ENCODE data around the gene PBXIP1. TPM values are rescaled to one million over a fixed set of nuclear protein-coding genes. Genes with fewer than 3 reads are reported as not detected.
"Not testable (repeated sequence)": the region's sequence is repeated elsewhere in the genome, so short reads cannot be mapped to it uniquely, and the experiment has no call there.

Gene PBXIP1
- total and polyA plus RNA-seq, 7 donors = 8.3 to 251 (median 178) TPM

- Histone ChIP-seq H3K27me3 (no peaks in the 10 kb centered on the region), H3K9me3 (no peaks in the 10 kb centered on the region), H3K27ac (no peak overlapping the region), H3K4me1 (peaks cover 0 to 5% (median 3%) of the 10 kb centered on the region in 4 donors), H3K4me3 (no peak overlapping the region), H3K36me3 (peaks cover 14 to 56% (median 21%) of the 10 kb centered on the region in 4 donors)
- intact Hi-C loops (cut with DNase I) = no loop called here
- no peak for TF ChIP-seq EP300 (IDR thresholded peaks at IDR 0.05)
- TF ChIP-seq POLR2A (IDR thresholded peaks at IDR 0.05) = no peak
- DNase-seq = no peak
- WGBS, 2 donors = 61 to 85% methylated on average over 3 of the region's 3 CpGs
These were observed 33.4 kb upstream of the PBXIP1 start for GRCh38 chr1:154989195-154989860.

- 88 to 92% methylated on average over 17 of the region's 17 CpGs for WGBS, 2 donors
- no peak for DNase-seq
- Histone ChIP-seq H3K27me3 (no peaks in the 10 kb centered on the region), H3K27ac (no peak overlapping the region), H3K9me3 (no peaks in the 10 kb centered on the region), H3K4me3 (no peak overlapping the region), H3K36me3 (peaks cover 14 to 56% (median 21%) of the 10 kb centered on the region in 4 donors), H3K4me1 (peaks cover 0 to 15% (median 12%) of the 10 kb centered on the region in 4 donors)
- intact Hi-C loops (cut with DNase I) = no loop called here
- TF ChIP-seq POLR2AphosphoS5 (IDR thresholded peaks at IDR 0.05) (no peak), POLR2A (IDR thresholded peaks at IDR 0.05) (no peak), EP300 (IDR thresholded peaks at IDR 0.05) (no peak), CTCF (IDR thresholded peaks at IDR 0.05) (no peak)
These were observed 32.4 kb upstream of the PBXIP1 start for GRCh38 chr1:154988058-154988954.

GRCh38 chr1:154987326-154987725 lies 31.4 kb upstream of the PBXIP1 start:
- intact Hi-C loops (cut with DNase I) = no loop called here
- no peaks in the 10 kb centered on the region for H3K9me3 ChIP-seq
- WGBS, 2 donors = 61 to 86% methylated on average over 6 of the region's 6 CpGs
- H3K4me3 ChIP-seq = no peak overlapping the region
- H3K4me1 ChIP-seq = peaks cover 0 to 20% (median 17%) of the 10 kb centered on the region in 4 donors
- peaks cover 14 to 48% (median 21%) of the 10 kb centered on the region in 4 donors for H3K36me3 ChIP-seq
- H3K27me3 ChIP-seq = no peaks in the 10 kb centered on the region
- H3K27ac ChIP-seq = no peak overlapping the region
- DNase-seq = peak; percentile 65
- no peak for TF ChIP-seq EP300 (IDR thresholded peaks at IDR 0.05)
- TF ChIP-seq POLR2AphosphoS5 (IDR thresholded peaks at IDR 0.05) = no peak
- TF ChIP-seq CTCF (IDR thresholded peaks at IDR 0.05) = no peak
- no peak for TF ChIP-seq POLR2A (IDR thresholded peaks at IDR 0.05)

- H3K9me3 ChIP-seq; H3K4me3 ChIP-seq; DNase-seq; H3K27me3 ChIP-seq; H3K27ac ChIP-seq; intact Hi-C loops (cut with DNase I): not testable (repeated sequence)
- H3K36me3 ChIP-seq = peaks cover 14 to 46% (median 21%) of the 10 kb centered on the region in 4 donors
- H3K4me1 ChIP-seq = peaks cover 0 to 23% (median 20%) of the 10 kb centered on the region in 4 donors
- 93 to 98% methylated on average over 4 of the region's 4 CpGs for WGBS, 2 donors
These were observed 30.8 kb upstream of the PBXIP1 start for GRCh38 chr1:154986736-154987135.

GRCh38 chr1:154983776-154984466 lies 28.0 kb upstream of the PBXIP1 start:
- peaks cover 0 to 23% (median 20%) of the 10 kb centered on the region in 4 donors for H3K4me1 ChIP-seq
- no peaks in the 10 kb centered on the region for H3K9me3 ChIP-seq
- no peaks in the 10 kb centered on the region for H3K27me3 ChIP-seq
- intact Hi-C loops (cut with DNase I) = no loop called here
- TF ChIP-seq POLR2AphosphoS5 (IDR thresholded peaks at IDR 0.05) (no peak), EP300 (IDR thresholded peaks at IDR 0.05) (no peak), POLR2A (IDR thresholded peaks at IDR 0.05) (no peak)
- peak overlapping the region; percentile 56 to 78 (median 63) for H3K4me3 ChIP-seq
- WGBS, 2 donors = 13 to 22% methylated on average over 17 of the region's 17 CpGs
- peaks cover 12 to 31% (median 15%) of the 10 kb centered on the region in 4 donors for H3K36me3 ChIP-seq
- DNase-seq = peak; percentile 62
- peak overlapping the region; percentile 78 to 84 (median 80) for H3K27ac ChIP-seq
